GM18520 (cell line): ENCODE measurements around the gene SLFN5.
"Not testable (repeated sequence)": the region's sequence is repeated elsewhere in the genome, so short reads cannot be mapped to it uniquely, and the experiment has no call there.

ENCODE experiments used
- ATAC-seq: cut with Tn5 transposase; IDR thresholded peaks from one replicate; pipeline ENCODE4 v1.9.1; 2021; ENCODE audit not compliant: unreplicated experiment

SLFN5 gene

GRCh38 chr17:35242805-35243560 is at the start of gene SLFN5:
TSS of gene SLFN5 (plus strand) at chr17:35243072. CDS start at chr17:35258691, 15,619 bp downstream.
- peak; percentile 72 for ATAC-seq

GRCh38 chr17:35194001-35194400 is 48.9 kb upstream of the SLFN5 start, which contains the start of gene SLC35G3:
TSS of gene SLC35G3 (minus strand) at chr17:35194393. CDS start at chr17:35194307, 86 bp downstream.
- not testable (repeated sequence) for ATAC-seq

GRCh38 chr17:35195062-35195461 is 47.8 kb upstream of the SLFN5 start:
- ATAC-seq, result not testable (repeated sequence)

- not testable (repeated sequence) for ATAC-seq
Measured at GRCh38 chr17:35202582-35202981, 40.3 kb upstream of the SLFN5 start.

- no peak for ATAC-seq
Measured at GRCh38 chr17:35210741-35211140, 32.1 kb upstream of the SLFN5 start.

- no peak for ATAC-seq
Measured at GRCh38 chr17:35212668-35213067, 30.2 kb upstream of the SLFN5 start.

- ATAC-seq, result no peak
Measured at GRCh38 chr17:35213412-35213940, 29.4 kb upstream of the SLFN5 start.

- no peak for ATAC-seq
Measured at GRCh38 chr17:35214192-35214591, 28.7 kb upstream of the SLFN5 start.

- ATAC-seq, result no peak
Measured at GRCh38 chr17:35214631-35215273, 28.1 kb upstream of the SLFN5 start.

GRCh38 chr17:35217107-35217506 is 25.8 kb upstream of the SLFN5 start:
- no peak for ATAC-seq

- ATAC-seq, result no peak
Measured at GRCh38 chr17:35218915-35219314, 24.0 kb upstream of the SLFN5 start.

- no peak for ATAC-seq
Measured at GRCh38 chr17:35222452-35222851, 20.4 kb upstream of the SLFN5 start.

GRCh38 chr17:35224436-35224835 is 18.4 kb upstream of the SLFN5 start:
- ATAC-seq, result no peak

GRCh38 chr17:35227546-35227945 is 15.3 kb upstream of the SLFN5 start:
- ATAC-seq, result no peak

GRCh38 chr17:35229638-35230037 is 13.2 kb upstream of the SLFN5 start:
- no peak for ATAC-seq

GRCh38 chr17:35234315-35234714 is 8.6 kb upstream of the SLFN5 start:
- ATAC-seq, result not testable (repeated sequence)

GRCh38 chr17:35235289-35235688 is 7.6 kb upstream of the SLFN5 start:
- ATAC-seq, result no peak

GRCh38 chr17:35235917-35236316 is 7.0 kb upstream of the SLFN5 start:
- no peak for ATAC-seq

GRCh38 chr17:35236821-35237220 is 6.1 kb upstream of the SLFN5 start:
- no peak for ATAC-seq

- no peak for ATAC-seq
Measured at GRCh38 chr17:35238821-35239220, 4.1 kb upstream of the SLFN5 start.

GRCh38 chr17:35239823-35240222 is 3.0 kb upstream of the SLFN5 start:
- no peak for ATAC-seq

- no peak for ATAC-seq
Measured at GRCh38 chr17:35240861-35241260, 2.0 kb upstream of the SLFN5 start.
